H1 (cell line): ENCODE results near the gene NAPA.

Source experiments
- BCL11A ChIP-seq, 2 experiments: IDR thresholded peaks; one replicate each; pipeline ENCODE4 v1.6.1; 2011; ENCODE audit warnings: low read depth in 2 of 2, low read length in 2 of 2, mild to moderate bottlenecking in 2 of 2
- EZH2 ChIP-seq: fragments of 200-600 bp; sonication (generic); IDR thresholded peaks from 2 replicates; pipeline ENCODE4 v1.7.1; 2012; ENCODE audit warnings: low read depth, mild to moderate bottlenecking, moderate library complexity, low read length, inconsistent platforms; ENCODE audit not compliant: severe bottlenecking
- GABPA ChIP-seq: IDR thresholded peaks from 2 replicates; pipeline ENCODE4 v1.6.1; 2011; ENCODE audit warnings: mild to moderate bottlenecking, low read length, moderate library complexity, borderline replicate concordance; ENCODE audit not compliant: insufficient read depth
- POLR2A ChIP-seq, 2 experiments: IDR thresholded peaks; 1 replicate in 1 of 2; 2 replicates in 1 of 2; pipeline ENCODE4 v1.6.1; 2011; ENCODE audit warnings: low read depth in 2 of 2, low read length in 2 of 2, mild to moderate bottlenecking in 2 of 2; ENCODE audit errors: control extremely low read depth in 1 of 2
- POLR2AphosphoS5 ChIP-seq: IDR thresholded peaks from 2 replicates; pipeline ENCODE4 v1.6.1; 2011; ENCODE audit warnings: low read depth, low read length
- RBBP5 ChIP-seq: IDR thresholded peaks from 2 replicates; pipeline ENCODE4 v1.7.1; 2012; ENCODE audit warnings: low read depth, mild to moderate bottlenecking, inconsistent platforms, low read length, moderate library complexity, borderline replicate concordance
- RFX5 ChIP-seq: IDR thresholded peaks from 2 replicates; pipeline ENCODE4 v1.6.1; 2011; ENCODE audit warnings: low read depth, low read length, improper control_type of control experiment, borderline replicate concordance
- RXRA ChIP-seq: IDR thresholded peaks from 2 replicates; pipeline ENCODE4 v1.6.1; 2011; ENCODE audit warnings: low read depth, mild to moderate bottlenecking, low read length, moderate library complexity; ENCODE audit not compliant: insufficient read depth
- SP1 ChIP-seq: IDR thresholded peaks from 2 replicates; pipeline ENCODE4 v1.6.1; 2011; ENCODE audit warnings: low read depth, low read length
- TAF1 ChIP-seq: IDR thresholded peaks from 2 replicates; pipeline ENCODE4 v1.6.1; 2011; ENCODE audit warnings: mild to moderate bottlenecking, low read depth, low read length
- TBP ChIP-seq: IDR thresholded peaks from 2 replicates; pipeline ENCODE4 v1.6.1; 2011; ENCODE audit warnings: low read depth, low read length, improper control_type of control experiment
- TF ChIP-seq, protein P1 (sequence below), 3 experiments: IDR thresholded peaks; 1 replicate in 2 of 3; 2 replicates in 1 of 3; pipeline versions ENCODE4 v1.5.1 to v1.6.1; 2011; ENCODE audit warnings: low read length in 3 of 3, mild to moderate bottlenecking in 3 of 3, inconsistent platforms in 2 of 3, low read depth in 1 of 3, moderate library complexity in 1 of 3; ENCODE audit not compliant: insufficient read depth in 1 of 3; ENCODE audit errors: control extremely low read depth in 1 of 3

DNA sequence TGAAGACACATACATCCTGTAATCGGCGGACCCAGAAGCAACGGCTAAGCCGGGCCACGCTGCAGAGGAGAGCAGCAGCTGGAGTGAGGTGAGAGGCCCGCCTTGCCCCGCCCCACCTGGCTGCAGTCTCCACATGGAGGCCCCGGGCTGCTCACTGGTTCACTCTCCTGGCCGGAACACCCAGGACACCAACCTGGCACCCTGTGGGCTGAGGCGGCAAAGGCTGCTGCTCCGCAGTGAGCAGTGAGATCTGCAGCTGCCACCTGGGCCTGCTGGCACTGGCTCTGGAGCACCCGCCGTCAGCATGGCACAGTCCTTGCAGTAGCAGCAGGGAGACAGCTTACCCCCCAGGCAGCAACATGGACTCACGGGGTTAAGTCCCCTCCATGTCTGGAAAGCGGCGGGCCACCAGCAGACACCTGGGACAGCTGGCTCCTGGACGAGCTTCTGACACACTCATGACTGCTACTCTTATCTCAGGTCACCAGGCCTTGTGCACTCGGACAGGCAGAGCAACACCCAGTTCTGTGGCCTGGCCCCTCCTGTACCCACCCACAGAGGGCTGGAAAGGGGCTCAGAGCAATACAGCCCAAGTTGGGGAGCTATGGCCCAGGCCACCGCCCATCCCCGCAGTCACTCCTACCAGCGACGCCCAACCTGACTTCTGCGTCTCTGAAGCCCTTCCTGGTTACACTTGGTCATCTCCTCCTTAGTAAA lies 17.7 kb downstream of the NAPA start:
- TF ChIP-seq, protein P1, sequence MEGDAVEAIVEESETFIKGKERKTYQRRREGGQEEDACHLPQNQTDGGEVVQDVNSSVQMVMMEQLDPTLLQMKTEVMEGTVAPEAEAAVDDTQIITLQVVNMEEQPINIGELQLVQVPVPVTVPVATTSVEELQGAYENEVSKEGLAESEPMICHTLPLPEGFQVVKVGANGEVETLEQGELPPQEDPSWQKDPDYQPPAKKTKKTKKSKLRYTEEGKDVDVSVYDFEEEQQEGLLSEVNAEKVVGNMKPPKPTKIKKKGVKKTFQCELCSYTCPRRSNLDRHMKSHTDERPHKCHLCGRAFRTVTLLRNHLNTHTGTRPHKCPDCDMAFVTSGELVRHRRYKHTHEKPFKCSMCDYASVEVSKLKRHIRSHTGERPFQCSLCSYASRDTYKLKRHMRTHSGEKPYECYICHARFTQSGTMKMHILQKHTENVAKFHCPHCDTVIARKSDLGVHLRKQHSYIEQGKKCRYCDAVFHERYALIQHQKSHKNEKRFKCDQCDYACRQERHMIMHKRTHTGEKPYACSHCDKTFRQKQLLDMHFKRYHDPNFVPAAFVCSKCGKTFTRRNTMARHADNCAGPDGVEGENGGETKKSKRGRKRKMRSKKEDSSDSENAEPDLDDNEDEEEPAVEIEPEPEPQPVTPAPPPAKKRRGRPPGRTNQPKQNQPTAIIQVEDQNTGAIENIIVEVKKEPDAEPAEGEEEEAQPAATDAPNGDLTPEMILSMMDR (IDR thresholded peaks at IDR 0.05; ENCODE audit: control extremely low read depth in 1 of 3, insufficient read depth in 1 of 3, low read depth in 1 of 3, low read length in 3 of 3) = no peak
- TF ChIP-seq RFX5 = no peak
- no peak for TF ChIP-seq EZH2
- TF ChIP-seq POLR2AphosphoS5 = no peak
- TF ChIP-seq BCL11A (IDR thresholded peaks at IDR 0.05; ENCODE audit: low read depth in 2 of 2, low read length in 2 of 2) = no peak
- no peak for TF ChIP-seq SP1
- no peak for TF ChIP-seq POLR2A (IDR thresholded peaks at IDR 0.05; ENCODE audit: control extremely low read depth in 1 of 2, low read depth in 2 of 2, low read length in 2 of 2)
- TF ChIP-seq RXRA = no peak
- TF ChIP-seq RBBP5 = no peak
- TF ChIP-seq GABPA = no peak
- no peak for TF ChIP-seq TBP
- TF ChIP-seq TAF1 = no peak
